HG03095 (cell line): Measurements from ENCODE around the gene DUOXA2.
"Not testable (repeated sequence)": the region's sequence is repeated elsewhere in the genome, so short reads cannot be mapped to it uniquely, and the experiment has no call there.

ENCODE experiments used
- ATAC-seq: cut with Tn5 transposase; IDR thresholded peaks from one replicate; pipeline ENCODE4 v1.9.1; 2021; ENCODE audit warnings: moderate library complexity; ENCODE audit not compliant: unreplicated experiment

Gene DUOXA2

GRCh38 chr15:45094358-45094730 is 19.8 kb upstream of the DUOXA2 start:
- ATAC-seq, result no peak

DNA sequence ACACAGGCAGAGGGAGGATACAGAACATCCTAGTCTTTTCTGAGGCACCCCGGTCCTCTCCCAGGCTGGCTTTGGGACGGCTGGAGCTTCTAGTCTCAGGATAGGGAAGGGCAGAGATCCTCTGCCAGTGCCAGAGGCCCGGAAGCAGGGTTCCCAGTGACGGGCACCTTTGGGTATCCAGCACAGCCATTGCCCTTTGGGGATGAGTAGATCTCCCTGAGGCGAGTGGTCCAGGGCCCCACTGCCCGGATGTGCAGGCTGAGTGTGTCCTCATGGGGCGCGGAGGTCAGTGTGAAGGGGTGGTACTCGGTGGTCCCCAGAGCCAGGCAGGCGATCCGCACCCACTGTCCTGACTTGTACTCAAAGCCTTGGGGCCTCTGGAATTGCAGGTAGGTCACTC is 18.5 kb upstream of the DUOXA2 start:
- no peak for ATAC-seq

DNA sequence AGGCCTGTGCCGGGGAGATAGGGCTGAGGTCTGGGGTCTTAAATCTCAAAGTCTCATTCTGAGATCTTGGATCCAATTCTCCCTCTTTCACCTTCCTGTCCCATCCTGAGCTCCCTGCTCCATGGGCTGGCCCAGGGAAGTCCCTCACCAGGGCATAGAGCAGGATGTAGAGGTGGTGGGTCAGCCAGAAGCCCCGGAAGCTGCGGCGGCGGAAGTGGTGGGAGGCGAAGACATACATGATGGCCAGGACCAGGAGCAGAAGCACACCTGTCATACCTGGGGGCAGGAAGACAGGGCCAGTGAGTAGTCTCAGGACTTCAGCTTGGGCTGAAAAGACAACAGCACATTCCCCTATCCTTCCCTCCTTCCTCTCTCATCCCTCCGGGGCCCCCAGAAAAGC is 16.7 kb upstream of the DUOXA2 start:
- ATAC-seq, result no peak

DNA sequence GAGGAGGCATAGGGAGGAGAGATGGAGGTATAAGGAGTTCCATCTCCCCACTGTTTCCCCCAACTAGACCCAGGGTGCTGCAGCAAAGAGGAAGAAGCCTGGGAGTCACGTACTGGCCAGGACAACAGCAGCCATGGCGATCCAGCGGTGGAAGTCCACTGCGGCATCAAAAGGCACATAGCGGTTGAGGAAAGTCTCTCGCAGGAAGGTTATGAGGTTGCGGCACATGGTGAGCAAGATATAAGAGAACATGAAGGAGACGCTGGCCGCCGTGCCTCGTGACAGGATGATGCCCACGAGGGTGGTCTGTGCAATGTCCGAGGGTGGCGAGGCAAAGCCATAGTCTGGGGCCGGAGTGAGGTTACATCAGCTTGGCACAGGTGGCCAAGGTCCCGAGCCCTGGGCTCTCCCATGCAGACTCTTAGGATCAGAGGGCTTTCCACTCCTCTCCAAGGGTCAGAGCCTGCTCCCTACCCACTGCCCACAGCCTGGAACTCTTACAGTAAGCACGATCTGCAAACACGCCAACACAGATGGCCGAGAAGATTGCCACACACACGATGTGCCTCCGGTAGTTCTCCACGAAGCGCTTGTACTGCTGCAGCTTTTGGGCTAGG is 14.5 kb upstream of the DUOXA2 start:
- no peak for ATAC-seq

- no peak for ATAC-seq
These were observed 13.1 kb upstream of the DUOXA2 start for GRCh38 chr15:45100884-45101625.

DNA sequence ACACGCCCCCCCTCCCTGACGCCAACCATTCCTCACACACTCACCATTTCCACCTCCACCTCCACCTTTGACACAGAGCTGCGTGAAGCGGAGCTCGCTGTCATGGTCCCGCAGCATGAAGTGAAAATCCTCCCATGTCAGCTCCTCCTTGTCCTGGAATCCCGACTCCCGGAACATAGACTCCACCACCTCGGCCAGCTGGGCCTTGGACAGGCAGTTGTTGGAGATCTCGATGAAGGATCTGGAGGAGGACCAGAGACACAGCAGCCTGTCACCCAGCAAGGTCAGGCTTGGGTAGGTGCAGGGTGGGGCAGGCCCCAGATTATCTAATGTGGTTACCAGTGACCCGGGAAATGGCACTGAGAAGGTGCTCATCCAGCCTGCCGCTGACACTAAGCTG is 12.4 kb upstream of the DUOXA2 start:
- no peak for ATAC-seq

DNA sequence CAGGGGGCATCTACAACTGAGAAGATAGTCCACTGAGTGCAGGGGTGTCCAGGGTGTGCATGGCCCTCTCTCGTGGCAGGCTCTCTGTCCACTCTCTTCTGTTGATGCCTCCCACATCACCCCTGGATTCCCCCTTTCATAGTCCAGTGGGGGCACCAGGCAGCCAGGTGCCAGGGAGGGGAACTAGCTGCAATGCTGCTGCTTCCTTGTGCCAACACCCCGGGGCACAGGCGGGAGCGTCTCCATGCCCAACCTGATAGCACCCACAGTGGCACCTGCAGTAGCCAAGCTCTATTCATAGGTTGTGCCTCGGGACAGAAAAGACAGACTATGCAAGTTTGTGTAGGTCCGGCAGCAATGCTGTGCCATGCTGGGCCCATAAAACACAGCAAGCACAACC is 11.9 kb upstream of the DUOXA2 start:
- no peak for ATAC-seq

- ATAC-seq, result not testable (repeated sequence)
These were observed 10.0 kb upstream of the DUOXA2 start for GRCh38 chr15:45104170-45104569.

DNA sequence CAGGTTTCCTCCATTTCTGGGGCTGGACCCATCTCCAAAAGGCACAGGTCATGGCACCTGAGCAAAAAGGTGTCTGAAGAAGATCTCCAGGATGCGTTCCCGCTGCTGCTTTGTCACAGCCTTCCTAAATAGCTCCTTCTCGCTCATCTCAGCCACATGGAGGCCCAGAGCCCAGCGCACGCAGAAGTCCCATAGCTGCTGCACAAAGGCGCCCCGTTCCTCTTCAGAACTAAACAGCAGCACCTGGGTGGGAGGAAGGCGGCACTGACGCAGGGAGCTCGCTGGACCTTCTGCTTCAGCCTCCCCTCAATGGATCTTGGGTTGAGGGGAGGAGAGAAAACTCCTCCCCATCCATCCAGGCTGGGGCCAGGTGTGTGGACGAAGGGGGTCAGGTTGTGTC is 8.5 kb upstream of the DUOXA2 start:
- ATAC-seq, result no peak

GRCh38 chr15:45106002-45106790 is 7.9 kb upstream of the DUOXA2 start:
- ATAC-seq, result no peak

DNA sequence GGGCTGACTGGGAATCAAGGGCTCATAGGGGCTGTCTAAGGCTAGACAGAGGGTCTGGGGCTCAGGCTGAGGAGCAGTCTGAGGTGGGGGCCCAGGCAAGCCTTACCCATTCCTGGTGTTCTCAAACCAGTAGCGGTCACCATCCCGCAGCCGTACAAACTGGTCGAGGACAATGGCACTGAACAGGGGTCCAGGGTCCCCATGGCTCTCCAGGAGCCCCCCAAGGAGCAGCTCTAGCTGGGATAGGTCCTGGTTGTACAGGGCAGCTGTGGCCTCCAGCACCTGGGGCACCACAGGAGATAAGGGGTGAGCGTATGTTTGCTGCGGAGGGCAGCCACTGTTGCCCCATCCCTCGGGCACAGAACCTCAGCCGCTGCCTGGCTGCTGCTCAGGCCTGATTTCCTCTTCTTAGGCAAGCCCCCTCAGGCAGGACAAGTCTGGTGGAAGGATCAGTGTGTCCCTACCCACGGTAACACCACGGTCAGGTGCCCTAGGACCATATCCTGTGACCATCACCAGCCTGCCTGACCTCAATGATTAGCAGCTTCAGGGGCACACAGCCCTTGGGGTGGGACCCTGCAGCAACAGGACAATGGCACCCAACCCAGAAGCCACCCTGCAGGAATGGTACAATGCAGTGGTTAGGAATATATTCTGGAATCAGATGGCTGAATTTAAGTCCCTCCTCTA is 6.0 kb upstream of the DUOXA2 start:
- no peak for ATAC-seq

GRCh38 chr15:45110256-45110820 is 3.8 kb upstream of the DUOXA2 start:
- no peak for ATAC-seq

DNA sequence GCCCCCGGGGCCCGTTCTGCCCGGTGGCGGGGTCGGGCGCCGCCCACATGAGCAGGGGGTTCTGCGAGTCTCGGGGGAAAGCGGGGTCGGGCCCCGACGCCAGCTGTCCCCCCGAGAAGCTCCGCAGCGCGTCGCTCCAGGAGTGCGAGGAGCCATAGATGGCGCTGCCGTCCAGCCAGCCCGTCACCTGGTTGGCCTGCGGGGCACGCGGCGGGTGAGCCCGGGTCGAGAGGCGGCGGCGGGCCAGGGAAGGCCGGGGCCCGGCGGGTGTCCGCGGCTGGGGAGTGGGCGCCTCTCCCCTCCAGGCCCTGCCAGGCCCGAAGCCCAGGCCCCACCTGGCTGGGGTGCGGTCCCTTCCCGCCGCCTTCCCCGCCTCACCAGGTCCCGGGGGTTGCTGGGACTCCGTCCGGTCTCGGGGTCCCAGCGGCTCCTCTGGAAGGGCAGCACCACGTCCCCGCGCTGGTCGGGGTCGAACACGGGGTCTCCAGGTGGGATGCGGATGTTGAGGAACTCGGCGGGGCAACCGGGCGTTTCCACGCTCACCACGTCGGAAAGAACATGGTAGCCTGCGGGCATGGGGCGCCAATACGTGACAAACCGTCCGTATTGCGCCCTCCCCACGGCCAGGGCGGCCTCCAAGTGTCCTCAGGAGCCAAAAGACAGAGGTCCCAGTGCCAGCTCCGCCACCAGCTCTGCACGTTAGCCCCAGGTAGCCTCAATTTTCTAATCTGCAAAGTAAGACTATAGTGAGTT is 2.6 kb upstream of the DUOXA2 start:
- no peak for ATAC-seq

- ATAC-seq, result no peak
These were observed 2.0 kb upstream of the DUOXA2 start for GRCh38 chr15:45112143-45112590.

DNA sequence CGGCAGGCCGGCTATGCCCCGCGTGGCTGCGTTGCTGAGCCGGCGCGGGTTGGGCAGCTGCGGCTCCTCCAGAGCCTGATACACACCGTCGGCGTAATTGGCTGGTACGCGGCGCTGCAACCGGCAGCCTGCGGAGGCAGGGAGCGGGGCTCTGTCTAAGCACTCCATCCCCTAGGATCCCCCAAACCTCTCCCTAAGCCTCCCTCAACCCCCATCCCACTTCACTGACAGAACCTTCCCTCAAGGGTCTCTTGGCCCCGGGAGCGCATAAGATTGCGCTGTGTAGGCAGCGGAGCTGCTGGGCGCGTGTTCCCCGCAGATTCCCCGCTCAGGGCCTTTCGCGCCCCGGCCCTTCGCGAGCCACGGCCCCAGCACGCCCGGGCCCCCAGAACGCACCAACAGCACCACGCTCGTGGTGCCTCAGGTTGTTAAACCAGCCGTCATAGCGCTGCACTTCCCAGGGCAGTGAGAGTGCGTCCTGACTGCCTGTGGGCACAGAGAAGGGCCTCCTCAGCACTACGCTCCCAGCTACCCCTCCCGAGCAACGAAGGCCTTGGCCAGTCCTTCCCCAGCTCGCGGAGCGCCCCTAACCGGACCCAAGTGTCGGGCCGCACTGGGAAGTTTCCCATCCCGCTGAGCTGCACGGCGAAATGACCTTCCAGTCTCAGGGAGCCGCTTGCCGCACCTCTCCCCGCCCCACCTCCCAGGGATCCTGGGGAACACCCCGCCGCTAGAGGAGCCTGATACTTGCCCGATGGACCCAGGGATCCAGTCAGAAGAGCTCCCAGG is 1.3 kb upstream of the DUOXA2 start:
- no peak for ATAC-seq

- ATAC-seq, result no peak
These were observed 641 bp upstream of the DUOXA2 start for GRCh38 chr15:45113380-45113990.

DNA sequence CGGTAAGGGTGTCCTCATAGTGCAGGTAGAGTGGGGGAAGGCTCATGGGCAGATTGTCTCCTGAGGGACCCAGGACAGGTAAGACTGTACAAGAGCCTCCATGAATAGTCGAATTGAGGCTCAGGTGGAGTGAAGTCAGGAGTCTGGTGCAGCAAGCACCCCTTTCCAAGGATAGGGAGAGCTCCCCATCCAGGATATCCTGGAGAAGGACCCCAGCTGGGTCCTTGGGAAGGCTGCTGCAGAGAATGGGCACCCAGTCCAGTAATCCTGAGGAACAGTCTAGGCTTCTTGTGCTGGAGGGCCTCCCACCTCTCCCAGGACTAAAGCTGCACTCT is 592 bp downstream of the DUOXA2 start:
- no peak for ATAC-seq

DNA sequence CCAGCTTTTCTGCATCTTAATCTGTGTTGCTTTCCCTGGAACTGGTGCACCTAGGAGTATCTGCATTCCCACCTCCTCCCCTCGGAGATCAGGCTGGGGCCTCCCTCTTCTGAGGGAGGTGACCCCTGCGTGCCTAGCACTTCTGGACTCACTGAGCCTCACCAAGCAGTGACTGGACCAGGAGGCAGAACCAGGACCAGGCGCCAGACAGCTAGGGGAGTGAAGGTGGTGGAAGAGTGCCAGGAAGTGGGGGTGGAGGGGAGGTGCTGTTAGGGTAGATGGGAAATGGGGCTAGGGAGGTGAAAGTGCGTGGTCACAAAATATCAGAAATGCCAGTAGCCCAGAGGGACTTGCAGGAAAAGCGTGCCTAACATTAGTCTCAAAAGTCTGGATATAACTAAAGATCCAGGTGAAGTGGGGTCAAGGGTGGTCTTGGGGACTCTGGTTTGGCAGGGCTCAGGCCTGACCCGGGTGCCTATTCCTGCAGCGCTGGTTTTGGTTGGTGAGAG is 1.2 kb downstream of the DUOXA2 start:
- ATAC-seq, result no peak

GRCh38 chr15:45116006-45116481 is 1.9 kb downstream of the DUOXA2 start:
- no peak for ATAC-seq
